ENCODE data around the gene USH2A. TPM values are rescaled to one million over a fixed set of nuclear protein-coding genes. Genes with fewer than 3 reads are reported as not detected.

Gene USH2A
- total and polyA plus RNA-seq, 8 donors, result 0.37 to 0.58 TPM; not detected in 6

DNA sequence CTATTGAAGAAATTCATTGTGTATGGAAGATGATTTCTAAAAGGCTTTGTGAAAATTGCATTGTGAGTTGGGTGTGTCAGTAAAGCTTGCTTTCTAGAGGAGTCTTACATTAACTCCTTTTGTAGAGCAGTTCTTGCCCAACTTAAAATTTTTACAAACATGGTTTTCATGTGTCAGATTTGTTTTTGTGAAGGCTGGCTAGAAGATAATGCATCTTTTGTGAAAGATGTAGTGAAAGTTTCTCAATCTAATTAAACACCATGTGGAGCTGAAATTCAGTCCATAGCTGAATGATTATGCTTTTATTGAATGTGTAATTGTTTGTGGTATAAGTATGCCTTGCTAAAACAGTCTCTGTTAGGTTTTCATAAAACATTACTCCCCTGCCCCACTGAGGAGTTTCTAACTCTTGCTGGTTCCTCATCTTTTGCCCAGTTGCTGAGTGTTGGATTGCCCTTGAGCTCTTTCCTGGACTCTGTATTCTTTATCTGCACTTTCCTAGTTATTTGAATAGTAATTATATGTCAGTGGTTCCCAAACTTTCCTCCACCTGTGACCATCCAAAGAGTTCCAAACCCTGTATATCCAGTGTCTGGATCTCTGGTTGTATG, 818.1 kb downstream of the USH2A start:
- H3K27me3 ChIP-seq, result no peaks in the 10 kb centered on the region
- intact Hi-C loops (cut with DNase I; ENCODE audit: low total_unique reads), result no loop called here

DNA sequence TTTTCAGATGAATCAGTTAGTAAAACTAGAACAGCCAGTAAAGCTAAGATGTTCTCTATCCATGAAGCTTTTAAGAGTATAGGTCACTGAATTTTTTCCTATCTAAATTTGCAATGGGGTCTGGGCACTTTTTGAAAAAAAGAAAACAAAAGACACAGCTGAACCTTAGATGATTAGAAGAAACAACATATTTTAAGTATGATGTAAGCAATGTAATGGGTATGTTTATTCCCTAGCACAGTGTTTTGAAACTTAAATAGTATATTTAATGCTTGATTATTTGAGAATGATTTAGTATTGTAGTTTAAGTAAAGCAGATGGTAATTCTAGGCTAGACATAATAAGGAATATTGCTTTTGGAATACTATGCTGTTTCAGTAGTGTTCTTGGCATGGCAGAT, 819.9 kb downstream of the USH2A start:
- H3K9me3 ChIP-seq, result no peaks in the 10 kb centered on the region
- DNase-seq, result no peak
- intact Hi-C loops (cut with DNase I; ENCODE audit: low total_unique reads), result no loop called here
- no peak overlapping the region for H3K27ac ChIP-seq
- H3K4me1 ChIP-seq, result peaks cover 5 to 60% (median 29%) of the 10 kb centered on the region in 4 donors
- no peak overlapping the region for H3K4me3 ChIP-seq
- H3K36me3 ChIP-seq, result peaks cover 0 to 38% (median 20%) of the 10 kb centered on the region in 4 donors
- no peaks in the 10 kb centered on the region for H3K27me3 ChIP-seq
- no peak for TF ChIP-seq EP300 (IDR thresholded peaks at IDR 0.05)
- no peak for TF ChIP-seq POLR2AphosphoS5 (IDR thresholded peaks at IDR 0.05)
- TF ChIP-seq, protein P1, sequence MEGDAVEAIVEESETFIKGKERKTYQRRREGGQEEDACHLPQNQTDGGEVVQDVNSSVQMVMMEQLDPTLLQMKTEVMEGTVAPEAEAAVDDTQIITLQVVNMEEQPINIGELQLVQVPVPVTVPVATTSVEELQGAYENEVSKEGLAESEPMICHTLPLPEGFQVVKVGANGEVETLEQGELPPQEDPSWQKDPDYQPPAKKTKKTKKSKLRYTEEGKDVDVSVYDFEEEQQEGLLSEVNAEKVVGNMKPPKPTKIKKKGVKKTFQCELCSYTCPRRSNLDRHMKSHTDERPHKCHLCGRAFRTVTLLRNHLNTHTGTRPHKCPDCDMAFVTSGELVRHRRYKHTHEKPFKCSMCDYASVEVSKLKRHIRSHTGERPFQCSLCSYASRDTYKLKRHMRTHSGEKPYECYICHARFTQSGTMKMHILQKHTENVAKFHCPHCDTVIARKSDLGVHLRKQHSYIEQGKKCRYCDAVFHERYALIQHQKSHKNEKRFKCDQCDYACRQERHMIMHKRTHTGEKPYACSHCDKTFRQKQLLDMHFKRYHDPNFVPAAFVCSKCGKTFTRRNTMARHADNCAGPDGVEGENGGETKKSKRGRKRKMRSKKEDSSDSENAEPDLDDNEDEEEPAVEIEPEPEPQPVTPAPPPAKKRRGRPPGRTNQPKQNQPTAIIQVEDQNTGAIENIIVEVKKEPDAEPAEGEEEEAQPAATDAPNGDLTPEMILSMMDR (IDR thresholded peaks at IDR 0.05), result no peak
- no peak for TF ChIP-seq POLR2A (IDR thresholded peaks at IDR 0.05)

More for the DNA sequence above, 818.1 kb downstream of the USH2A start:
- no peak overlapping the region for H3K4me3 ChIP-seq
- DNase-seq, result no peak
- peaks cover 5 to 56% (median 36%) of the 10 kb centered on the region in 4 donors for H3K36me3 ChIP-seq
- peaks cover 0 to 49% (median 23%) of the 10 kb centered on the region in 4 donors for H3K4me1 ChIP-seq
- TF ChIP-seq EP300 (IDR thresholded peaks at IDR 0.05) (no peak), POLR2AphosphoS5 (IDR thresholded peaks at IDR 0.05) (no peak), POLR2A (IDR thresholded peaks at IDR 0.05) (no peak)
- TF ChIP-seq, protein P1 (IDR thresholded peaks at IDR 0.05), result no peak
- no peak overlapping the region for H3K27ac ChIP-seq
- H3K9me3 ChIP-seq, result no peaks in the 10 kb centered on the region

DNA sequence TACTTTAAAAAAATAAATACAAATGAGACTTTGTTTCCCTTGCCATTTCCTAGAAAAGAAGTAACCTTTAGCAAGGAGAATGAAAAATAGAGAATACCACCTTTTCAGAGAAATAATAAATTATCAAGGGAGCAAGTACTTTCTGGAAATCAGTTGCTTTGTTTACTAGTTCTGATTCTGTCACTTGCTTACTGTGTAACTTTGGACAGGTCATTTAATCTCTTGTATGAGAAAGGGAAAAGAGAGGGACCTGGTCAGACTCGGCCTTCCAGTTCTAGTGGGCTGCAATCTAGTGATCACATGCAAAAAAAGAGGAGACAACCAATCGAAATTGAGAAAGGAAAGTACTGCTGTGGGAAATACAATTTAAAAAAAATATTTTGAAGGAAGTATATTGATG, 822.0 kb downstream of the USH2A start:
- peaks cover 5 to 60% (median 28%) of the 10 kb centered on the region in 4 donors for H3K4me1 ChIP-seq
- H3K27ac ChIP-seq, result no peak overlapping the region
- DNase-seq, result no peak
- TF ChIP-seq POLR2AphosphoS5 (IDR thresholded peaks at IDR 0.05), result no peak
- 64 to 87% (median 68%) methylated on average over 2 of the region's 2 CpGs for WGBS, 5 donors
- no peaks in the 10 kb centered on the region for H3K27me3 ChIP-seq
- no peaks in the 10 kb centered on the region for H3K9me3 ChIP-seq
- peaks cover 0 to 44% (median 26%) of the 10 kb centered on the region in 4 donors for H3K36me3 ChIP-seq
- intact Hi-C loops (cut with DNase I; ENCODE audit: low total_unique reads), result no loop called here
- no peak overlapping the region for H3K4me3 ChIP-seq

DNA sequence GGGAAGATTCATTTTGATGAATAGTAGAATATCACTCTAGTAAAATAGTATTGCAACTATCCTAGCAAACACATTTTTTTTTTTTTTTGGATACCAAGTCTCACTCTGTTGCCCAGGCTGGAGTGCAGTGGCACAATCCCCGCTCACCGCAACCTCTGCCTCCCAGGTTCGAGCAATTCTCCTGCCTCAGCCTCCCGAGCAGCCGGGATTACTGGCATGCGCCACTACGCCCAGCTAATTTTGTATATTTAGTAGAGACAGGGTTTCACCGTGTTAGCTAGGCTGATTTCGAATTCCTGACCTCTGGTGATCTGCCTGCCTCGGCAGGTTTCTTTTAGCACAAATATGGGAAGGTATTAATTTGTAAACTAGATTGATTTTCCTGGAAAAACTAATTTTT, 822.4 kb downstream of the USH2A start:
- Histone ChIP-seq H3K27ac (no peak overlapping the region), H3K9me3 (no peaks in the 10 kb centered on the region), H3K27me3 (no peaks in the 10 kb centered on the region), H3K36me3 (peaks cover 0 to 46% (median 31%) of the 10 kb centered on the region in 4 donors), H3K4me3 (no peak overlapping the region), H3K4me1 (peaks cover 5 to 57% (median 26%) of the 10 kb centered on the region in 4 donors)
- WGBS, 5 donors, result 93 to 94% (median 94%) methylated on average over 10 of the region's 10 CpGs
- TF ChIP-seq, protein P1 (IDR thresholded peaks at IDR 0.05), result no peak
- TF ChIP-seq EP300 (IDR thresholded peaks at IDR 0.05), result no peak
- no peak for TF ChIP-seq POLR2A (IDR thresholded peaks at IDR 0.05)
- no peak for TF ChIP-seq POLR2AphosphoS5 (IDR thresholded peaks at IDR 0.05)
- intact Hi-C loops (cut with DNase I; ENCODE audit: low total_unique reads), result no loop called here
- DNase-seq, result no peak

DNA sequence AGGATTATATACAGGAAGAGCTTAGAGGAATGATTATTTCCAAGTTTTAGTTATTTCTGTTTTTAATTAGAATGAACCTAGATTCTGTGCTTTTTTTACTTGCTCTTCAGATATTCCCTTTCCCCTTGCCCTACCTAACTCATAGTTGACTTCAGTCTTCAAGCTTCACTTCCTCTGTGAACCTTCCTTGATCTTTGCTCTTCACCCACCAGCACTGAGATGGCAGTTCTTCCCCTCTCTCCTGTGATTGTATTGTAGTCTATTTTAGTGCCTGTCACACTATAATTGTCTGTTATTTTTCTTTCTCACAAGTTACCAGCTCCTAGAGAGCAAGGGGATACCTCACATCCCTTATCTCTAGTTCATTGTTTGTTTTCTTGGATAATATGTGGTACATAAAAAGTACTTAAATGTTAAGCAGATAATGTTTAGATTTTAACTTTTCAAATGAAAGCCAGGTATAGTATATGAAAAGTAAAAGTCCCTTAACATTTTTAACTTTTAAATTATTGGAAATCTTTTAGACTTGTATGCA, 822.9 kb downstream of the USH2A start:
- TF ChIP-seq EP300 (IDR thresholded peaks at IDR 0.05), result no peak
- no peak for TF ChIP-seq POLR2A (IDR thresholded peaks at IDR 0.05)
- TF ChIP-seq, protein P1 (IDR thresholded peaks at IDR 0.05), result no peak
- H3K9me3 ChIP-seq, result no peaks in the 10 kb centered on the region
- H3K4me3 ChIP-seq, result no peak overlapping the region
- intact Hi-C loops (cut with DNase I; ENCODE audit: low total_unique reads), result no loop called here
- DNase-seq, result no peak
- no peaks in the 10 kb centered on the region for H3K27me3 ChIP-seq
- H3K4me1 ChIP-seq, result peaks cover 5 to 57% (median 26%) of the 10 kb centered on the region in 4 donors
- H3K27ac ChIP-seq, result peak overlapping the region in 1 of 5 donors; percentile 16
- peaks cover 0 to 45% (median 33%) of the 10 kb centered on the region in 4 donors for H3K36me3 ChIP-seq
